ENCODE results near the gene TFR2.

GRCh38 chr7:100684534-100685042, 43.2 kb upstream of the TFR2 start:
- TF ChIP-seq CTCF (IDR thresholded peaks at IDR 0.05), result no peak
- no peak for TF ChIP-seq POLR2A (IDR thresholded peaks at IDR 0.05)
